ENCODE measurements around the gene GRM7.

GRM7 gene

GRCh38 chr3:7205962-7206361 is 345.0 kb downstream of the GRM7 start:
- DNase-seq (ENCODE audit: low read depth): peak; percentile 47
- H3K4me3 ChIP-seq (ENCODE audit: low read depth, low read length): peak overlapping the region; percentile 45

GRCh38 chr3:7207125-7207524 is 346.2 kb downstream of the GRM7 start:
- peak overlapping the region; percentile 13 for H3K4me3 ChIP-seq (ENCODE audit: low read depth, low read length)
- DNase-seq (ENCODE audit: low read depth): peak; percentile 42
- TF ChIP-seq, protein P1, sequence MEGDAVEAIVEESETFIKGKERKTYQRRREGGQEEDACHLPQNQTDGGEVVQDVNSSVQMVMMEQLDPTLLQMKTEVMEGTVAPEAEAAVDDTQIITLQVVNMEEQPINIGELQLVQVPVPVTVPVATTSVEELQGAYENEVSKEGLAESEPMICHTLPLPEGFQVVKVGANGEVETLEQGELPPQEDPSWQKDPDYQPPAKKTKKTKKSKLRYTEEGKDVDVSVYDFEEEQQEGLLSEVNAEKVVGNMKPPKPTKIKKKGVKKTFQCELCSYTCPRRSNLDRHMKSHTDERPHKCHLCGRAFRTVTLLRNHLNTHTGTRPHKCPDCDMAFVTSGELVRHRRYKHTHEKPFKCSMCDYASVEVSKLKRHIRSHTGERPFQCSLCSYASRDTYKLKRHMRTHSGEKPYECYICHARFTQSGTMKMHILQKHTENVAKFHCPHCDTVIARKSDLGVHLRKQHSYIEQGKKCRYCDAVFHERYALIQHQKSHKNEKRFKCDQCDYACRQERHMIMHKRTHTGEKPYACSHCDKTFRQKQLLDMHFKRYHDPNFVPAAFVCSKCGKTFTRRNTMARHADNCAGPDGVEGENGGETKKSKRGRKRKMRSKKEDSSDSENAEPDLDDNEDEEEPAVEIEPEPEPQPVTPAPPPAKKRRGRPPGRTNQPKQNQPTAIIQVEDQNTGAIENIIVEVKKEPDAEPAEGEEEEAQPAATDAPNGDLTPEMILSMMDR (IDR thresholded peaks at IDR 0.05; ENCODE audit: insufficient read depth, low read depth, low read length, missing control alignments): no peak

More at GRCh38 chr3:7205962-7206361, 345.0 kb downstream of the GRM7 start:
- TF ChIP-seq, protein P1 (IDR thresholded peaks at IDR 0.05; ENCODE audit: insufficient read depth, low read depth, low read length, missing control alignments): no peak

- TF ChIP-seq, protein P1 (IDR thresholded peaks at IDR 0.05; ENCODE audit: insufficient read depth, low read depth, low read length, missing control alignments): no peak
- no peak for DNase-seq (ENCODE audit: low read depth)
- no peak overlapping the region for H3K4me3 ChIP-seq (ENCODE audit: low read depth, low read length)
Measured at GRCh38 chr3:7207928-7208327, 347.0 kb downstream of the GRM7 start.

DNA sequence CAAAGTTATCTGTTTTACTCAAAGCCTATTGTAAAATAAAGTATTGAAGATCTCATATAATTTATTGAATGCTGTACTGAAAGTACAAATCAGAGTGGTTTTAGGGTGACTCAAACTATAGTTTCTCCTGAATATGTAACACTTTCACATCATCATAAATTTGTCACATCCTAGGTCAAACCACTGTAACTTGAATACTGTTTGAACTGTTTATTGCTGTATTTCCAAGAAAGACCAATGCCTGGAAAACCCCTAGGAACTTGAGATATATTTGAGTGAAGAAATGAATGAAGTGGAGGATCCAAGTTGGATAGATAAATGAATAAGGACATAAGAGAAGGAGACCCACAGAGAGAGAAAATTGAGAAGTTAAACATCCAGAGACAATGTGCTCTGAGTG is 348.2 kb downstream of the GRM7 start:
- TF ChIP-seq, protein P1 (IDR thresholded peaks at IDR 0.05; ENCODE audit: insufficient read depth, low read depth, low read length, missing control alignments): no peak
- DNase-seq (ENCODE audit: low read depth): peak; percentile 24
- no peak overlapping the region for H3K4me3 ChIP-seq (ENCODE audit: low read depth, low read length)

GRCh38 chr3:7211740-7212139 is 350.8 kb downstream of the GRM7 start:
- DNase-seq (ENCODE audit: low read depth): no peak
- TF ChIP-seq, protein P1 (IDR thresholded peaks at IDR 0.05; ENCODE audit: insufficient read depth, low read depth, low read length, missing control alignments): no peak
- no peak overlapping the region for H3K4me3 ChIP-seq (ENCODE audit: low read depth, low read length)

DNA sequence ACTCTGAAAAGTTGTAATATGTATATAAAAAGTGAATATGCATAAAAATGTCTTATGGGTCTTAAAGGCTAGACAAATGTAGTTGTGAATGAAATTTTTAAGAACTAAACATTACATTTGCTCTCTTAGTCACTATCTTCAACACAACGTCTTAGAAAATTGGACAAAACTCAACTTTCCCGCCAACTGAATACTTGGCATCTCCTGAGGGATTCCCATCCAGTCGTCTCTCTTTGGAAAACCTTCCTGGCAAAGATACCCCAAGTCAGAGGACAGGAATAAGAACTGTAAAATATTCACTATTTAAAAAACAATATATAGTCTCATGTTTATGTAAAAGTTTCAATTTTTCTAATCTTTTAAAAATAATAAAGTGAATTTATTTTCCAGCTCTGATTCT is 354.8 kb downstream of the GRM7 start:
- no peak for DNase-seq (ENCODE audit: low read depth)
- TF ChIP-seq, protein P1 (IDR thresholded peaks at IDR 0.05; ENCODE audit: insufficient read depth, low read depth, low read length, missing control alignments): no peak

GRCh38 chr3:7226393-7226792 is 365.5 kb downstream of the GRM7 start:
- H3K4me3 ChIP-seq (ENCODE audit: low read depth, low read length): no peak overlapping the region
- TF ChIP-seq, protein P1 (IDR thresholded peaks at IDR 0.05; ENCODE audit: insufficient read depth, low read depth, low read length, missing control alignments): no peak
- no peak for DNase-seq (ENCODE audit: low read depth)

More for the DNA sequence above, 354.8 kb downstream of the GRM7 start:
- H3K4me3 ChIP-seq (ENCODE audit: low read depth, low read length): no peak overlapping the region
